Endodermal cell (in vitro differentiated cells): ENCODE results near the gene MRPS25. TPM values are rescaled to one million over a fixed set of nuclear protein-coding genes. Genes with fewer than 3 reads are reported as not detected.

Experiments
- DNase-seq: peaks from one replicate; pipeline ENCODE4 v3.0.0-alpha.2; 2017
- H3K27ac ChIP-seq: 2 replicates; pipeline ENCODE4 v1.5.1; 2013; ENCODE audit warnings: mild to moderate bottlenecking, low read depth, low read length, moderate library complexity
- H3K27me3 ChIP-seq: 2 replicates; pipeline ENCODE4 v1.6.1; 2013; ENCODE audit warnings: mild to moderate bottlenecking, low read length, moderate library complexity; ENCODE audit not compliant: insufficient read depth, control insufficient read depth, poor library complexity, severe bottlenecking
- H3K36me3 ChIP-seq: 2 replicates; pipeline ENCODE4 v1.7.0; 2013; ENCODE audit warnings: mild to moderate bottlenecking, low read length, moderate library complexity; ENCODE audit not compliant: control insufficient read depth, insufficient read depth
- H3K4me1 ChIP-seq: one replicate; pipeline ENCODE4 v1.7.0; 2013; ENCODE audit warnings: low read length; ENCODE audit not compliant: control insufficient read depth, insufficient read depth
- H3K4me3 ChIP-seq: 2 replicates; pipeline ENCODE4 v1.5.1; 2013; ENCODE audit warnings: mild to moderate bottlenecking, low read length, moderate library complexity
- H3K9ac ChIP-seq: 2 replicates; pipeline ENCODE4 v1.6.1; 2013; ENCODE audit warnings: mild to moderate bottlenecking, low read length, moderate library complexity; ENCODE audit not compliant: poor library complexity, severe bottlenecking; ENCODE audit errors: extremely low read depth
- H3K9me3 ChIP-seq: 2 replicates; pipeline ENCODE4 v1.6.1; 2013; ENCODE audit warnings: mild to moderate bottlenecking, low read length, moderate library complexity; ENCODE audit not compliant: control insufficient read depth
- H3K27ac Mint-ChIP-seq: 2 replicates; pipeline ENCODE4 v1.8.0; 2020; ENCODE audit warnings: mixed read lengths
- H3K27me3 Mint-ChIP-seq: 2 replicates; pipeline ENCODE4 v1.8.0; 2021; ENCODE audit warnings: mild to moderate bottlenecking, mixed read lengths; ENCODE audit not compliant: insufficient read depth
- H3K36me3 Mint-ChIP-seq: 2 replicates; pipeline ENCODE4 v1.8.0; 2020; ENCODE audit warnings: low read depth, mixed read lengths
- H3K4me1 Mint-ChIP-seq: 2 replicates; pipeline ENCODE4 v1.8.0; 2020; ENCODE audit warnings: mixed read lengths
- H3K4me3 Mint-ChIP-seq: 2 replicates; pipeline ENCODE4 v1.8.0; 2020; ENCODE audit warnings: mild to moderate bottlenecking, moderate library complexity, mixed read lengths
- H3K9me3 Mint-ChIP-seq: 2 replicates; pipeline ENCODE4 v1.8.0; 2020; ENCODE audit warnings: mild to moderate bottlenecking, mixed read lengths
- WGBS, 2 experiments: methylation state at CpG; one replicate each; pipeline versions ENCODE4 v1.1.5 to v1.1.7; 2013; ENCODE audit warnings: missing lambda C conversion rate in 2 of 2, mixed read lengths in 1 of 2; ENCODE audit not compliant: insufficient coverage in 1 of 2, insufficient read length in 1 of 2; 5-methylcytosine and 5-hydroxymethylcytosine counted together
- total RNA-seq, 2 donors: library from RNA; stranded (reverse); fragmentation: NEBNext Ultra II Directional in 1 of 2; extraction: Animal tissue kit (Norgen Biotek cat#: 25700) in 1 of 2; gene quantifications; 2 replicates in 1 of 2; 3 replicates in 1 of 2; pipeline ENCODE4 v1.2.1, GENCODE V29; 2021
- TF ChIP-seq, protein P1 (sequence below): fragments of 200-600 bp; sonication (generic); conservative IDR thresholded peaks from 2 replicates; pipeline ENCODE4 v1.5.0; 2021; ENCODE audit warnings: antibody characterized with exemption, mild to moderate bottlenecking

Gene MRPS25
- total RNA-seq, 2 donors from 2014 or later, result 64.1 to 101 TPM

DNA sequence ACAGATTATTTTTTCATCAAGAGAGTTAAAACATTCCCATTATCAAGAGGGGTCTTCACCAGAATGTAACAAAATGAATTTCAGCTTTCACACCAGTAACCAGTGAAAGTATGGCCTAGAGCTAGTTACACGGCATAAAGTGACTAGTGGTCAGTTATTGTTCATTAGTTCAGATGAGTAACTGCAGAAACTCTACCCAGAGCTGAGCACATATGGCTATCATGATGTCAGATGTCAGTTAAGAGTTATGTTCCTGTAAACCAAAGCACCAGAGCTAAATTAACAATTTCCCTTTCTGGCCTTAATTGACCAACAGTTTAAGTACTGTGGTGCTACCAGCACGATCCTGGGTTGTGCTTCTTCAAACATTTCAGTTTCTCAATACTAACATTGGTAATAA lies 6.6 kb upstream of the MRPS25 start:
- DNase-seq, result no peak

DNA sequence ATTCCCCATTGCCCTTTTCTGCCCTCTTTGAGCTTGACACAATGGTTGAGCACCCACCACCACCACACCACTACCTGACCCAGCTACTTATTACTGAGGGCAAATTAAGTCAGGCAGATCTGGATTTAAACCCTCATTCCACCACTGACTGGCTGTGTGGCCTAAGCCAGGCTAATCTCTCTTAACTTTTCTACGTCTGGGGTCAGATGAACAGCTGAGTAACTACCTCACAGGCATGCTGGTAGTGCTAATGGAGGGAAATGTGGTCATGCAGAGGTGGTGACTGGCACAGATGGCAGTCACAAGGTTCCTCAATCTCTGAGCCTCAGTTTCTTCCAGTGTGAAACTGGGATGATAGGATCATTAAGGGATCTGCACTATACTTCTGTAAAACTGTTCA lies 4.3 kb upstream of the MRPS25 start:
- Histone ChIP-seq H3K9me3 (no peaks in the 10 kb centered on the region), H3K4me3 (no peak overlapping the region), H3K36me3 (peaks cover 10% of the 10 kb centered on the region), H3K4me1 (no peaks in the 10 kb centered on the region), H3K9ac (no peak overlapping the region), H3K27ac (no peak overlapping the region), H3K27me3 (no peaks in the 10 kb centered on the region)
- peaks cover 17% of the 10 kb centered on the region for H3K36me3 Mint-ChIP-seq
- H3K9me3 Mint-ChIP-seq, result no peaks in the 10 kb centered on the region
- H3K27ac Mint-ChIP-seq, result no peak overlapping the region
- no peaks in the 10 kb centered on the region for H3K27me3 Mint-ChIP-seq
- H3K4me3 Mint-ChIP-seq, result no peak overlapping the region
- peaks cover 16% of the 10 kb centered on the region for H3K4me1 Mint-ChIP-seq
- TF ChIP-seq, protein P1, sequence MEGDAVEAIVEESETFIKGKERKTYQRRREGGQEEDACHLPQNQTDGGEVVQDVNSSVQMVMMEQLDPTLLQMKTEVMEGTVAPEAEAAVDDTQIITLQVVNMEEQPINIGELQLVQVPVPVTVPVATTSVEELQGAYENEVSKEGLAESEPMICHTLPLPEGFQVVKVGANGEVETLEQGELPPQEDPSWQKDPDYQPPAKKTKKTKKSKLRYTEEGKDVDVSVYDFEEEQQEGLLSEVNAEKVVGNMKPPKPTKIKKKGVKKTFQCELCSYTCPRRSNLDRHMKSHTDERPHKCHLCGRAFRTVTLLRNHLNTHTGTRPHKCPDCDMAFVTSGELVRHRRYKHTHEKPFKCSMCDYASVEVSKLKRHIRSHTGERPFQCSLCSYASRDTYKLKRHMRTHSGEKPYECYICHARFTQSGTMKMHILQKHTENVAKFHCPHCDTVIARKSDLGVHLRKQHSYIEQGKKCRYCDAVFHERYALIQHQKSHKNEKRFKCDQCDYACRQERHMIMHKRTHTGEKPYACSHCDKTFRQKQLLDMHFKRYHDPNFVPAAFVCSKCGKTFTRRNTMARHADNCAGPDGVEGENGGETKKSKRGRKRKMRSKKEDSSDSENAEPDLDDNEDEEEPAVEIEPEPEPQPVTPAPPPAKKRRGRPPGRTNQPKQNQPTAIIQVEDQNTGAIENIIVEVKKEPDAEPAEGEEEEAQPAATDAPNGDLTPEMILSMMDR, result no peak
- no peak for DNase-seq
- WGBS, 2 experiments, result 92% methylated on average over 1 of the region's 1 CpG; no CpG with 5 or more reads in 1 of the 2 experiments

More for the DNA sequence above, 6.6 kb upstream of the MRPS25 start:
- no peaks in the 10 kb centered on the region for H3K9me3 Mint-ChIP-seq
- TF ChIP-seq, protein P1, result no peak
- Histone ChIP-seq H3K4me3 (no peak overlapping the region), H3K27me3 (no peaks in the 10 kb centered on the region), H3K9ac (no peak overlapping the region), H3K4me1 (no peaks in the 10 kb centered on the region), H3K27ac (no peak overlapping the region), H3K9me3 (no peaks in the 10 kb centered on the region), H3K36me3 (peaks cover 25% of the 10 kb centered on the region)
- H3K4me1 Mint-ChIP-seq, result peaks cover 12% of the 10 kb centered on the region
- H3K4me3 Mint-ChIP-seq, result no peak overlapping the region
- no peak overlapping the region for H3K27ac Mint-ChIP-seq
- no peaks in the 10 kb centered on the region for H3K27me3 Mint-ChIP-seq
- H3K36me3 Mint-ChIP-seq, result peaks cover 29% of the 10 kb centered on the region
- WGBS, 2 experiments, result 96 to 100% methylated on average over 1 to 2 of the region's 2 CpGs

DNA sequence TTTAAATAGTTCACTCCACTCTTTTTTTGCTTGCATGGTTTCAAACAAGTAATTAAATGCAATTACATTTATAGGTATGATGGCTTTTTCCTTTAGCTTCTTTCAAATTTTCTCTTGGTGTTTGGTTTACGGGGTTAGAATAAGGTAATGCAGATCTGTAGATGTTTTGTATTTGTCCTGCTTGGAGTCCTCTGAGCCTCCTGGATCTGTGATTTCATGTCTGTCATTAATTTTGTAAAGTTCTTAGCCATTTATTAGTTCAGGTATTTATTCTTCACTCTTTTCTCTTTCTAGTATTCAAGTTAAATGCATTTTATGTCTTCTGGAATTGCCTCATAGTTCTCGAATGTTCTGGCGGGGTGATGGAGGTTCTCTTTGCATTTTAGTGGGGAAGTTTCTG lies 1.4 kb upstream of the MRPS25 start:
- Histone ChIP-seq H3K4me1 (peaks cover 5% of the 10 kb centered on the region), H3K4me3 (no peak overlapping the region), H3K9ac (no peak overlapping the region), H3K27ac (no peak overlapping the region), H3K9me3 (no peaks in the 10 kb centered on the region), H3K27me3 (no peaks in the 10 kb centered on the region), H3K36me3 (peaks cover 5% of the 10 kb centered on the region)
- H3K36me3 Mint-ChIP-seq, result peaks cover 6% of the 10 kb centered on the region
- WGBS, 2 experiments, result 97% methylated on average over 3 of the region's 3 CpGs; no CpG with 5 or more reads in 1 of the 2 experiments
- H3K4me1 Mint-ChIP-seq, result peaks cover 31% of the 10 kb centered on the region
- no peak overlapping the region for H3K27ac Mint-ChIP-seq
- TF ChIP-seq, protein P1, result no peak
- DNase-seq, result no peak
- H3K4me3 Mint-ChIP-seq, result no peak overlapping the region
- H3K27me3 Mint-ChIP-seq, result no peaks in the 10 kb centered on the region
- H3K9me3 Mint-ChIP-seq, result no peaks in the 10 kb centered on the region
